ENCODE results near the gene INTS6L.
"Not testable (repeated sequence)": the region's sequence is repeated elsewhere in the genome, so short reads cannot be mapped to it uniquely, and the experiment has no call there.

Gene INTS6L

DNA sequence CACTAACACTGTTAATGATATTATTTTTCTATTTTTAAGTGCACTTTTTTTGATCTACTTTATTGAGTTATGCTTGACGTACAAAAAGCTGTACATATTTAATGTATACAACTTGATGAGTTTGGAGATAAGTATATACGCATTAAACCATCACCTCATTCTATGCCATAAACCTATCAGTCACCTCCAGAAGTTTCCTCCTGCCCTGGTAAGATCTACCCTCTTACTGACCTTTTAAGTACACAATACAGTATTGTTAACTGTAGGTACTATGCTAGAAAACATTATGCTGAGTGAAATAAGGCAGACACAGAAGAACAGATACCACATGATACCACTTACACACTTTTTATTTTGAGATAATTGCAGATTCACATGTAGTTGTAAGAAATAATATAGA is 36.9 kb downstream of the INTS6L start:
- no peak for TF ChIP-seq CTCF (IDR thresholded peaks at IDR 0.05)
- no peak for TF ChIP-seq ZFX (IDR thresholded peaks at IDR 0.05; ENCODE audit: borderline replicate concordance)
- no peak overlapping the region for H3K27ac ChIP-seq

DNA sequence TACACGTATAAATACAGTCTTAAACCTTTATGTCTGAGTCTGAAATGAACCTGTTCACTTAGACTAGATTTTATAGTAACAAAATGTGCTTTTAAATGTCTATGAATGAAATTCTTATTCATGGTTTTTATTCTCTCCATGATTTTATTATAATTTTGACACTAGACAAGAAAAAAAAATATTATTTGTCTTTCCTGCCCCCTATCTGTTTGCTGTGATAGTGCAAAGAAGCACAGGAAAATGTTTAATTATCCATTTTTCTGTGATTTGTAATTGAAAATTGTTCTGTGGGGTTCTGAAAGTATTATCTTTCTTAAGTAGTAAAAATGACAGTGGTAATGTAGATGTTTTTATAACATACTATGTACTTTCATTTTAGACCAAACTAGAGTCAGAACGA is 52.0 kb downstream of the INTS6L start:
- TF ChIP-seq CTCF (IDR thresholded peaks at IDR 0.05) (no peak; the same call in 1 of the 2 replicates), ZFX (IDR thresholded peaks at IDR 0.05; ENCODE audit: borderline replicate concordance) (no peak)
- no peak overlapping the region for H3K27ac ChIP-seq

- TF ChIP-seq CTCF (IDR thresholded peaks at IDR 0.05) (no peak), ZFX (IDR thresholded peaks at IDR 0.05; ENCODE audit: borderline replicate concordance) (no peak)
- no peak overlapping the region for H3K27ac ChIP-seq
Observed at GRCh38 chrX:135581496-135581895, 61.0 kb downstream of the INTS6L start.

GRCh38 chrX:135585153-135585552 is 64.7 kb downstream of the INTS6L start:
- no peak overlapping the region for H3K27ac ChIP-seq
- TF ChIP-seq ZFX (IDR thresholded peaks at IDR 0.05; ENCODE audit: borderline replicate concordance): no peak
- no peak for TF ChIP-seq CTCF (IDR thresholded peaks at IDR 0.05)

GRCh38 chrX:135591871-135592270 is 71.4 kb downstream of the INTS6L start:
- TF ChIP-seq ZFX (IDR thresholded peaks at IDR 0.05; ENCODE audit: borderline replicate concordance) (no peak), CTCF (IDR thresholded peaks at IDR 0.05) (no peak)
- H3K27ac ChIP-seq: no peak overlapping the region

DNA sequence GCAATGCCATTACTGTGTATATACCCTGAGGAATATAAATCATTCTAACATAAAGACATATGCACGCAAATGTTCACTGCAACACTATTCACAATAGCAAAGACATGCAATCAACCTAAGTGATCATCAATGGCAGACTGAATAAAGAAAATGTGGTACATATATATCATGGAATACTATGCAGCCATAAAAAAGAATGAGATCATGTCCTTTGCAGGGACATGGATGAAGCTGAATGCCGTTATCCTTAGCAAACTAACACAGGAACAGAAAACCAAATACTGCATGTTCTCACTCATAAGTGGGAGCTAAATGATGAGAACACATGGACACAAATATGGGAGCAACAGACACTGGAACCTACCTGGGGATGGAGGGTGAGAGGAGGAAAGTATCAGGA is 73.6 kb downstream of the INTS6L start:
- not testable (repeated sequence) for H3K27ac ChIP-seq

GRCh38 chrX:135594453-135594852 is 74.0 kb downstream of the INTS6L start:
- not testable (repeated sequence) for H3K27ac ChIP-seq

GRCh38 chrX:135595543-135595942 is 75.1 kb downstream of the INTS6L start:
- TF ChIP-seq ZFX (IDR thresholded peaks at IDR 0.05; ENCODE audit: borderline replicate concordance) (no peak), CTCF (IDR thresholded peaks at IDR 0.05) (no peak)
- H3K27ac ChIP-seq: no peak overlapping the region

Data from 22Rv1 (cell line).